Anterior cingulate cortex (tissue), 58 donors: Measurements from ENCODE around the gene SLC25A30.
"Not testable (repeated sequence)": the region's sequence is repeated elsewhere in the genome, so short reads cannot be mapped to it uniquely, and the experiment has no call there.

ENCODE experiments used
- DNase-seq, 58 donors: peaks; one replicate each; lab custom pipeline; 2025; lab: John Stamatoyannopoulos, UW

The SLC25A30 gene

DNA sequence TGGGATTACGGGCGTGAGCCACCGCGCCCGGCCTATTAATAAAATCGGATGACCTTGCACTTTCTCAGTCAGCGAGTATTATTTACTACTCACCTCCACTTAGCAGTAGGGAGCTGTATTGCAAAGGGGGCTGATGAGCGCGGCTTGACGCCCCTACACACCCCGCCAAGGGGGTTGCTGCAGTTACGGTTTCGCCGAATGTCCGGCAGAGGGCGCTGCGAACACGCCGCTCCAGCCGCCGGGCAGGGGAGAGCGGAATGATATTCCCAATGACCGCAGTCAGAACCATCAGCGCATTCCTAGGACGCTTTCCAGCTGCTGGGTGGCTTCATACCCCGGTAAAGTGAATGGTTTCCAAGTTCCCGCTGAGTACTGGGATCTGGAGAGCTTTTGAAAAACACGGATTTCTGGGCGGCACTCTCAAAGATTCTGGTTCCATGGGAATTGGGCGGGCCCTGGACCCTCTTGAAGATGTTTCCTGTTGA lies 47.2 kb downstream of the SLC25A30 start:
- DNase-seq, result peak in 45 of 58 donors; percentile 1 to 66 (median 26)

DNA sequence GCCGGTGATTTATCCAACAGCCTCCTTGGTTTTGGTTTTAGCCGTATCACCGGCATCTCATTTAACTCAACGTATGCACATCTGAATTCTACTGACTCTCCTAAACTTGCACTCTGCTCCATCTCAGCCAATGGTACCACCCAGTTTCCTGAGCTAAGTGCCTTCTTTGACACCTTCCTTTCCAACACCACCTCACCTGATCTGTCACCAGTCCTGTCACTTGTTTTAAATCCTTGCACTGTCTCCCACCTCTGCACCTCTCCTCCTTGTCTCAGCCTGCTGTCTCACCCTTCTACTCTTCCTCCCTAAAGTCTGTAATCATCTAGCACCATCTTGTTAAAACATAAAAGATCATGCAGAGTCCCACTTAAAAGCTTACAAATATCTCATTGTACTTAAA lies 49.1 kb downstream of the SLC25A30 start:
- DNase-seq, result peak in 1 of 58 donors; percentile 4

DNA sequence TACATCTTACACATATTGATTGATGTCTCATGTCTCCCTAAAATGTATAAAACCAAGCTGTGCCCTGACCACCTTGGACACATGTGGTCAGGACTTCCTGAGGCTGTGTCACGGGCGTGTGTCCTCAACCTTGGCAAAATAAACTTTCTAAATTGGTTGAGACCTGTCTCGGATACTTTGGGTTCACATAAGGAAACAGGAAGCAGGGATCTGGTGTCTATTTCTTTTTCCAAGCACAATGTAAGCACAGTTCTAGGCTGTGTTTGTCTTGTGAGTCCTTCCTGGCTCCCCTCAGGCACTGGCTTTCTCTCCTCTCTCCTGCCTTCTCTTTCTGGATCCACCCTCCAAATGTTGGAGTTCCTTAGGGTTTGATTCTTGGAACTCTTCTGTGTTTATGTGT lies 49.6 kb downstream of the SLC25A30 start:
- no peak for DNase-seq

DNA sequence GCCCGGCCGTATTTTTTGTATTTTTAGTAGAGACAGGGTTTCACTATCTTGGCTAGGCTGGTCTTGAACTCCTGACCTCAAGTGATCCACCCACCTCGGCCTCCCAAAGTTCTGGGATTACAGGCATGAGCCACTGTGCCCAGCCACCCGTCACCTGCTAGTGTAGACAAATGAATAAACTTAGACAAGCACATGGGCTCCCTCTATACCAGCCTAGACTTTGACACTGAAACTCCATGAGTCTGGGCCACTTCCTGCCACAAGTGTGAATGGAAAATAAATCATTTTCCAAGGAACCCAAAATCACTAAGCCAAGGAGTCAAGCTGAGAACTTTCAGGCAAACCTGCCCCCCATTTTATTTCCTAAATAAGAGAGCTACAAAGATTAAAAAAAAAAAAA lies 50.2 kb downstream of the SLC25A30 start:
- no peak for DNase-seq

DNA sequence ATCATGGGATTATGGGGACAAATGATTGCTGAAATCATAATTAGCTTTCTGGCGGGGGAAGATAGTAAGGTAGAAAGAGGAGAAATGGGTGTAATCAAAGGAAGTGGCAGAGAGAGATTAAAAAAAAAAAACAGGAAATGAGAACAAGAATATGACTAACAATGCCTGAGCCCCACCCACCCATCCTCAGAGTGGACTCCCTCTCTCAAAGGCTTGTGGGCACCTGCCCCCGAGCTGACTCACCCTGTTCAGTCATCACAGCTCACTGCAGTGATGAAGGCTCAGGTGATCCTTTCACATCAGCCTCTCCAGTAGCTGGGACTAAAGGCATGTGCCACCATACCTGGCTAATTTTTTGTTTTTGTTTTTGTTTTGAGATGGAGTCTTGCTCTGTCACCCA lies 50.8 kb downstream of the SLC25A30 start:
- DNase-seq, result peak in 8 of 58 donors; percentile 3 to 14 (median 6)

DNA sequence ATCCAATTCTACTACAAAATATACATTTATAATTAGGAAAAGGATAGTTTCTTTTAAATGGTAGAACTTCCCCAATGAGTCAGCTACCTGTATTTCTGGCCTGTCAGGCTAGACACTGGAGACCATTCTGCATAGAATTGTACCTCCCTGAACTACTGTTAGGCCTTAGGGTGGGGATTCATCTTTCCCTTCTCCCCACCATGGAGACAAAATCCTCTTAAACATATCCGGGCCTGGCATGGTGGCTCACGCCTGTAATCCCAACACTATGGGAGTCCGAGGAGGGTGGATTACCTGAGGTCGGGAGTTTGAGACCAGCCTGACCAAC lies 52.7 kb downstream of the SLC25A30 start:
- DNase-seq, result no peak

DNA sequence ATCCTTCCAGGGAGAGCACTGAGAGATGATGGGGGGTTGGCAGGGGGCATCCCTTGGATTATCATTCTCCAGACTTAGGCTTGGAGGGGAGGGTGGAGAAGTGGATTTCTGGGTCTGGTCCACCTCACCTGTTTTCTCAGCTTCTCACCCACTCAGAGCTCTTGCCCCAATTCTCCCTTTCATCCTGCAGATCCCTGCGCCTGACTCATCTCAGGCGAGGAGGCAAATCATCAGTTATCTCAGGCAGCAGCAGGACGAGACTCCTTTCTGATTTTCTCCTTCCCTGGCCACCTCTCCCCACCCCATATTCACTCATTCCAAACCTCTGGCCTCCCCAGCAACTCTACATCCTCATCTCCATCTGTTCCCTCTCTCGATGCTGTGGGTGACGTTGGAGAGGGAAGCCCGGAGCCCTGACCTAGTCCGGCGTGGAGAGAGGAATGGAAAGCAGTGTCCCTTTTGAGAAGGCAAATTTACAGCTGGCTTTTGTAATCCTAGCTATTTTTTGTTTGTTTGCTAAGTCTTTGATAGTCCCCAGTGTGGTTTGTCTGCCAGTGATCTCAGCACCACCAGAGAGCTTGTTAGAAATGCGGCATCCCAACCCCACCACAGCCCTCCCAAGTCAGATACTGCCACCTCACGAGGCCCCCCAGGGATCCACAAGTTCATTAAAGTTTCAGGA lies 53.2 kb downstream of the SLC25A30 start:
- peak in 1 of 58 donors; percentile 4 for DNase-seq

DNA sequence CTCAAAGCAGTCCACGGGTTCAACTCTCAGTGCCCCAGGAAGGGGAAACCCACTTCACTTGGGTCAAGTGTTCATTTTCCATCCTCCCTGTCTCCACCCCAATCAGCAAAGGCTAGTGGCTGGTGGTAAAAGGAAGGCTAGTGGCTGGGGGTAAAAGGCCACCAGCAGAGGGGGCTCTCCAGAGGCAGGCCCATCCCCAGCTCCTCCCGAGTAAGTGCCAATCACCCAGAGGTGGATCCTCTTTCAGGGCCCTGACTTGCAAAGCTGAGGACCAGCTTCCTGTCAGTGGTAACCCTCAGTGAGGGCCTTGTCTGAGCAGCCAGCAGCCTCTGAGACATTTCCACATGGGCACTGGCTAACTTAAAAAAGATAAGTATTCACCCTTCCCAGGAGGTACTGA lies 55.2 kb downstream of the SLC25A30 start:
- DNase-seq, result no peak

DNA sequence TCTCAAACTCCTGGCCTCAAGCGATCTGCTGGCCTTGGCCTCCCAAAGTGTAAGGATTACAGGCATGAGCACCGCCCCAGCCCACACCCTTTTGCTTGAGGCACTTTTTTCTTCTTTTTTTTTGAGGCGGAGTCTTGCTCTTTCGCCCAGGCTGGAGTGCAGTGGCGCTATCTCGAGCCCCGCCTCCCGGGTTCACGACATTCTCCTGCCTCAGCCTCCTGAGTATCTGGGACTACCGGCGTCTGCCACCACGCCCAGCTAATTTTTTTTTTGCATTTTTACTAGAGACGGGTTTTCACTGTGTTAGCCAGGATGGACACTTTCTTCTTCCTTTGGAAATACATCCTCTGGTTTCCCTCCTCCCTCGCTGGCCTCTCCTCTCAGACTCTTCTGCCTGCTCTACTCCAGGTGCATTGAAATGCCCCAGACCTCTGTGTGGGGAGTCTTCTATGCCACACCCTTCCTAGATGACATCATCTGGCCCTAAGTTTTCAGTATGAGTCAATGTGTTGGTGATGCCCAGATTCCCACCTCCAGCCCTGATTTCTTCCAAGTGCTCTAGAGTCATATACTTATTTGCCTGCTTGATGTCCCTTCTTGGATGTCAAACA lies 56.5 kb downstream of the SLC25A30 start:
- no peak for DNase-seq

DNA sequence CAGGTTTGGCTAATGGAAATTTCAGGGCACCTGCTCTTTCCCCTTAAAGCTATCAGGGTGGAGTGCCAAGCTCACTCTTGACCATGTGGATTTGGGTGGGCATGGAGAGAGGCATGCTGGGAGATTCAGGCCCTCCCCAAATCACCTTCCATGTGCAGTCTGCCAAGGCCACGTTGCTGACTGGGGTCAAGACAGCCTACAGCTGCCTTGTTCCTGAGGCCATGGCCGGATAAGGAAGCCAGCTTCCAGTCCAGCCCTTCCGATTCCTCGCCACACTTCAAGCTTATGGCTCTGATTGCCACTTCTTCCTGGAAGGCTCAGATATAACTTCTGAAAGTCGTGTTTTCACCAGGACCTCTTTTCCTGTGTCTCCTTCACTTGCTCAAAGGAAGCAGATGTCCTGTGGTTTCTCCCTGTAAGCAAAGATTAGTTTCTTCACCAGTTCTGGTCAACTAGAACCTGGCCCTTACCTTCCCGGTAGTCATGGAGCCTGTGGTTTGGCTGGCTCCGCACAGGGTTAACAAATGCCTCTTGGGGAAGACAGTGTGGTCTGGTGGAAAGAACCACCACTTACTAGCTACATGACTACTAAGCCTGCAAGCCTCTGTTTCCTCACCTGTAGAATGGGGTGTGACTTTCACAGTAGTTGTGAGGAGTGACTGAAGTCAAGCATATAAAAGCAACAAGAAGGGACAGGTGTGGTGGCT lies 61.1 kb downstream of the SLC25A30 start:
- DNase-seq, result no peak

DNA sequence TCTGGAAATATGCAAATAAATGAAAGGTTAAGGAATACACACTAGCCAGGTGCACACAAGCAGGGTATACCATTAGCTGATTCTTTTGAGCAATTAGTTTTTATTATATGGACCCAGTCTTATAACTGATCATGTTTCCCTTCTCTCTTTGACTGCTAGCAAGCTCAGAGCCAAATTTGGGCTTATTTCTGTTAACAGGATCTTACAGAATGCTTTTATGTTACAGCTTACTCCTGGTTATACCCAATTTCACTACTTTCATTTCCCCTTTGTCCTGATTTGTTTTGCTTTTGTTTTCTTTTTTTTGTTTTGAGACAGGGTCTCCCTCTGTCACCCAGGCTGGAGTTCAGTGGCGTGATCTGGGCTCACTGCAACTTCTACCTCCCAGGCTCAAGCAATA lies 64.3 kb downstream of the SLC25A30 start:
- DNase-seq, result no peak

DNA sequence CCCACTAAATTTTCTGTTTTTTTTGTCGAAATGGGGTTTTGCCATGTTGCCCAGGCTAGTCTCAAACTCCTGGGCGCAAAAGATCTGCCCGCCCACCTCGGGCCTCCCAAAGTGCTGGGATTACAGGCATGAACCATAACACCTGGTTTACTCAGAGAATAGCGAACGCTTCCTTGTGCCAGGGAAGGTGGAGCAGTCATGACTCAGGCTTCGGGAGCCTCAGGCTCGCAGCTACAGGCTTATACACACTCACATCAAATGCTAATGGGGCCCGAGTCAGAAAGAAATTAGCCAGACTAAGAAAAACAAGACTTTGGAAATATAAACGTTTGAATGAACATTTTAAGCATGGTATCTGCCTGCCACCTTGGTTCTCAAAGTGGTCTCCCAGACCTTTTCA lies 66.1 kb downstream of the SLC25A30 start:
- no peak for DNase-seq

DNA sequence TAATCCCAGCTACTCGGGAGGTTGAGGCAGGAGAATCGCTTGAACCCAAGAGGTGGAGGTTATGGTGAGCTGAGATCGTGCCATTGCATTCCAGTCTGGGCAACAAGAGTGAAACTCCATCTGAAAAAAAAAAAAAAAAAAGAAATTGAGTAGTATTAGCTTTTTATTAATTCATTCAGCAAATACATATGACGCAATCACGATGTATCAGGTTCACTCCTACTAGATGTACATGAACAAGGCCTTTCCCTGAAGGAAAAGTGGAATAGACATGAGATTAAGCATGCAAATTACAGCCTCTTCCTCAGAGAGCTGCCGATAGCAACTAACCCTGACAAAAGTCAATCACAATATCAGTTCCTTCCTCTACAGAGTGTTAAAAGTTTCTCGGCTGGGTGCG lies 68.0 kb downstream of the SLC25A30 start:
- DNase-seq, result no peak

DNA sequence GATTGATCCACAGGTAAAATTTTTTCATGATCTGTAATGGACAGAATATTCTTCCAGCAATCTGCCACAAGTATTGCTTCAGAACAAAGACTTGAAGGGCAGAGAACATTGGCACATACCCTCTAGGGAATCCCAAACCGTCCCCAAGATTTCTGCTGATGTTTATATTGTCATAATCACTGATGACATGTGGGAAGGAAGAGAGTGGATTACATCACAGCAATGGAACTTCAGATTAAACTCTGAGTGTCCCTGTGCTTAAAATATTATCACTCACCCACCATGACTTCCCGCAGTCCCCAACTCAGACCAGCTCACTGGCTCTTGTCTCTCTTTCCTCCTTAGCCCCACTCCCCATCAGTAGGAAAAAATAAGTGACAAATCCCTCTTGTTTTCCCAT lies 68.7 kb downstream of the SLC25A30 start:
- DNase-seq, result no peak

DNA sequence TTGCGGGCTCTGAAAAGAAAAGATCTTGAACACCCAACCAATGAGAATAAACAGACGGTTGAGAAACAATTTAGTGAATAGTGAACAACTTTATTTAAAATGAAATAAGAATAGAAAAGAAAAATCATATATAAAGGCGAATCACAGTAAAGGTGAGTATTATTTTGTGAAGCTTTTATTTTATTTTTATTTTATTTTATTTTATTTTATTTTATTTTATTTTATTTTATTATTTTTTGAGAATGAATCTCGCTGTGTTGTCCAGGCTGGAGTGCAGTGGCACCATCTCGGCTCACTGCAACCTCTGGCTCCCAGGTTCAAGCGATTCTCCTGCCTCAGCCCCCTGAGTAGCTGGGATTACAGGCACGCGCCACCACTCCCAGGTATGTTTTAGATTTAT lies 74.1 kb downstream of the SLC25A30 start:
- DNase-seq, result not testable (repeated sequence)
